B cell (primary cell): ENCODE results near the gene DHRS12.

Experiments used
- CTCF ChIP-seq: fragments of 200-600 bp; IDR thresholded peaks from one replicate; pipeline ENCODE4 v1.8.0; 2022; ENCODE audit warnings: antibody characterized with exemption, mild to moderate bottlenecking
- EZH2 ChIP-seq: IDR thresholded peaks from 2 replicates; pipeline ENCODE4 v1.6.1; 2012; ENCODE audit warnings: borderline replicate concordance, low read depth, mild to moderate bottlenecking, moderate library complexity, low read length; ENCODE audit not compliant: insufficient read depth, poor library complexity, severe bottlenecking

- no peak for TF ChIP-seq CTCF
- TF ChIP-seq EZH2, result no peak
Measured at GRCh38 chr13:51728275-51728673, 75.7 kb downstream of the DHRS12 start.
